OCI-LY3 (cell line): ENCODE measurements around the gene LMX1A.

ENCODE experiments used
- H2AFZ ChIP-seq: fragments of 200-600, 300-600 bp; shearing (Covaris generic); 2 replicates; pipeline ENCODE4 v1.6.0; 2014; ENCODE audit warnings: antibody characterized with exemption, low read depth, low read length
- H3K27ac ChIP-seq: fragments of 200-600, 300-600 bp; sonication (generic); 2 replicates; pipeline ENCODE4 v1.5.1; 2014; ENCODE audit warnings: mild to moderate bottlenecking, low read length, moderate library complexity, mixed read lengths
- H3K27me3 ChIP-seq: fragments of 200-600, 300-600 bp; sonication (generic); 2 replicates; pipeline ENCODE4 v1.6.1; 2014; ENCODE audit warnings: low read depth, low read length, mixed read lengths
- H3K36me3 ChIP-seq: fragments of 200-600, 300-600 bp; sonication (generic); replicated peaks from 2 replicates; pipeline ENCODE3; 2014; ENCODE audit warnings: low read depth, low read length, mixed read lengths
- H3K4me1 ChIP-seq: fragments of 300-600, 200-600 bp; sonication (generic); 2 replicates; pipeline ENCODE4 v1.6.1; 2014; ENCODE audit warnings: low read length, mixed read lengths
- H3K4me2 ChIP-seq: fragments of 200-600, 300-600 bp; sonication (generic); 2 replicates; pipeline ENCODE4 v1.6.1; 2014; ENCODE audit warnings: low read length, mixed read lengths
- H3K4me3 ChIP-seq: fragments of 300-600, 200-600 bp; sonication (generic); 2 replicates; pipeline ENCODE4 v1.5.1; 2014; ENCODE audit warnings: antibody characterized with exemption, mild to moderate bottlenecking, low read length, moderate library complexity
- H3K79me2 ChIP-seq: fragments of 300-600, 200-600 bp; shearing (Covaris generic); 2 replicates; pipeline ENCODE4 v1.6.1; 2014; ENCODE audit warnings: mild to moderate bottlenecking, low read length, mixed read lengths
- H3K9ac ChIP-seq: fragments of 300-600, 200-600 bp; shearing (Covaris generic); 2 replicates; pipeline ENCODE4 v1.6.0; 2014; ENCODE audit warnings: mild to moderate bottlenecking, low read length, moderate library complexity
- H3K9me3 ChIP-seq: fragments of 200-600, 300-600 bp; shearing (Covaris generic); 2 replicates; pipeline ENCODE4 v1.6.1; 2014; ENCODE audit warnings: low read length, mixed read lengths; ENCODE audit not compliant: insufficient read depth
- H4K20me1 ChIP-seq: fragments of 200-600, 300-600 bp; sonication (generic); 2 replicates; pipeline ENCODE4 v1.6.1; 2016; ENCODE audit warnings: low read length, mixed read lengths; ENCODE audit not compliant: insufficient read depth
- EZH2phosphoT487 ChIP-seq: fragments of 200-600 bp; shearing (Covaris generic); IDR thresholded peaks from 2 replicates; pipeline ENCODE4 v1.6.1; 2018; ENCODE audit warnings: antibody characterized with exemption, mixed run types, low read depth
- TF ChIP-seq, protein P1 (sequence below): fragments of 200-600, 300-600 bp; sonication (generic); IDR thresholded peaks from 2 replicates; pipeline ENCODE4 v1.5.1; 2014; ENCODE audit warnings: antibody characterized with exemption, low read length, low read depth

Gene LMX1A

DNA sequence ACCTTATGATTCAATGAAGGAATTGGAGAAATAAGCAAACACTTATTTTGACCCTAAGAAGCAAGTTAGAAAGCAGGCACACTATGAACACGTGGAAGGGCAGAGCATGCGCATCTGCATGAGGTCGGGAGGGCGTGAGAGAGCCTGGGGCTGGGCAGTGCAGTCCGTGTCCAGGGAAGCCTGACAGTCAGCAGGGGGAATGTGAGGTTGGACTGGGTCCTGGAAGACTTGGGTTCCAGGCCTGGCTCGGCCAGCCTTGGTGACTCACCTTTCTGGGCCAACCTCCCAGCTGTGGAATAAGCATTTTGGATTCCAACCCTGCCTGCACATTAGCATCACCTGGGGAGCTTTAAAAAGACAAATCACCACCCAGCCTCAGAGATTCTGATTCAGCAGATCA is 26.6 kb upstream of the LMX1A start:
- H3K27me3 ChIP-seq, result peaks cover 93% of the 10 kb centered on the region
- no peaks in the 10 kb centered on the region for H3K36me3 ChIP-seq
- H2AFZ ChIP-seq, result no peak overlapping the region
- no peak overlapping the region for H3K27ac ChIP-seq
- no peaks in the 10 kb centered on the region for H3K4me1 ChIP-seq
- H4K20me1 ChIP-seq, result no peaks in the 10 kb centered on the region; the same call in 1 of the 2 replicates
- no peaks in the 10 kb centered on the region for H3K79me2 ChIP-seq
- no peaks in the 10 kb centered on the region; the same call in 1 of the 2 replicates for H3K9me3 ChIP-seq
- no peak overlapping the region for H3K4me2 ChIP-seq
- no peak overlapping the region for H3K4me3 ChIP-seq
- TF ChIP-seq, protein P1, sequence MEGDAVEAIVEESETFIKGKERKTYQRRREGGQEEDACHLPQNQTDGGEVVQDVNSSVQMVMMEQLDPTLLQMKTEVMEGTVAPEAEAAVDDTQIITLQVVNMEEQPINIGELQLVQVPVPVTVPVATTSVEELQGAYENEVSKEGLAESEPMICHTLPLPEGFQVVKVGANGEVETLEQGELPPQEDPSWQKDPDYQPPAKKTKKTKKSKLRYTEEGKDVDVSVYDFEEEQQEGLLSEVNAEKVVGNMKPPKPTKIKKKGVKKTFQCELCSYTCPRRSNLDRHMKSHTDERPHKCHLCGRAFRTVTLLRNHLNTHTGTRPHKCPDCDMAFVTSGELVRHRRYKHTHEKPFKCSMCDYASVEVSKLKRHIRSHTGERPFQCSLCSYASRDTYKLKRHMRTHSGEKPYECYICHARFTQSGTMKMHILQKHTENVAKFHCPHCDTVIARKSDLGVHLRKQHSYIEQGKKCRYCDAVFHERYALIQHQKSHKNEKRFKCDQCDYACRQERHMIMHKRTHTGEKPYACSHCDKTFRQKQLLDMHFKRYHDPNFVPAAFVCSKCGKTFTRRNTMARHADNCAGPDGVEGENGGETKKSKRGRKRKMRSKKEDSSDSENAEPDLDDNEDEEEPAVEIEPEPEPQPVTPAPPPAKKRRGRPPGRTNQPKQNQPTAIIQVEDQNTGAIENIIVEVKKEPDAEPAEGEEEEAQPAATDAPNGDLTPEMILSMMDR, result no peak
- TF ChIP-seq EZH2phosphoT487, result no peak
- H3K9ac ChIP-seq, result no peak overlapping the region

DNA sequence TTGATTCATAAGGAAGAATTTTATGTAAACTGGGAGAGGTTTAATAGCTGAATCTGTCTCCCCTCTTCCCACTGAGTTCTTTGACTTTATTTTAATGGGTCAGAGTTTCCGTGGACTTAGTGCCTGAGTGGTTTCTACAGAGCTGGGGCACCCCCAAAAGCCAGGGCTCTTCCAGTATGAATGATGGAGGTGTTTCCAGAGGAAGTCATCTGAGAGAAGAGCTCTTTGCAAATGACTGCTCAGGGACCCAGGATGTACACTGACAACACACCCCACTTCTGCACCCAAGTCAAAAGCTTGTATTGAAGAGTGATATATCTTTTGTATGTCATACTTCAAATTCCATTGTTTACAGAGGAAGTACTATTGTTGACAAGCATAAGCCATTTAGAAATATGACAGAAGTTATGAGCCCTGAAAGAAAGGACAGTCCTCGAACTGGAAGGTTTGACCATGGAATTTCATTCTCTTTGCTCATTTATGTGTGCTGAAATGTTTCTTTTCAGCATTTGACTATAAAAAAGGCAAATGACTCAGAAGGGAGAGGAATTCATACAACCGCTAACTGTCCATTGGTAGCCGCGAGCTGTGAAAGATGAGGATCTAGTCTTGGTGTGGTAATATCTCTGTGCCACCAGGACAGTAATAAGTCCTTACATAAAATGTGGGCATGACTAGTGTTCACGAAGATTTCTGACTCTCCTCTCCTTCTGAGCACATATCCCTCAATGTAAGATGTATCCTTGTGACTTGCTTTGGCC is 25.4 kb upstream of the LMX1A start:
- Histone ChIP-seq H3K36me3 (no peaks in the 10 kb centered on the region), H3K27me3 (peaks cover 81% of the 10 kb centered on the region), H2AFZ (no peak overlapping the region), H3K79me2 (no peaks in the 10 kb centered on the region), H3K4me2 (no peak overlapping the region), H3K27ac (no peak overlapping the region), H4K20me1 (no peaks in the 10 kb centered on the region; the same call in none of the 2 replicates), H3K4me1 (no peaks in the 10 kb centered on the region), H3K4me3 (no peak overlapping the region), H3K9ac (no peak overlapping the region), H3K9me3 (no peaks in the 10 kb centered on the region; the same call in 1 of the 2 replicates)
- TF ChIP-seq EZH2phosphoT487, result no peak
- TF ChIP-seq, protein P1, result no peak

DNA sequence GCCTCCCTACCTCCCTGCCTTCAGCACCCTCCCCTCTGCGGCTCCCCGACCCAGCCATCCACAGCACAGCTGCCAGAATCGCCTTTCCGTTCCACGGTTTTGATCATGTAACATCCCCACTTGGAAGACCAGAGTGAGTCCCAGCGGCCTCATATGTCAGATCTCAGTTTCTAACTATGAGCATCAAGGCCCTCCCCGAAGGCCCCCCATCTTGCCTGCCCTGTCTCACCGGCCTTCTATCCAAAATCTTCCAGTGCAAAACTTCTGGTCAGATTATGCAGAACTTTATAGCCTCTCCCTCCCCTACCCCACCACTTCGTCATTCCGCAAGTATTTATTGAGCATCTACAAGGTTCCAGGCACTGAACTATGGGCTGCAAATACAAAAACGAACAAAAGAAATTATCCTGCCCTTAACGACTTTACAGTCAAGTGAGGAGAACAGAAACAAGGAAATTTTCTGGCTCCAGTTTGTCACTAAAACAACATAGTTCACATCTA is 20.3 kb upstream of the LMX1A start:
- TF ChIP-seq, protein P1, result no peak
- TF ChIP-seq EZH2phosphoT487, result no peak
- no peak overlapping the region for H3K4me3 ChIP-seq
- H3K4me2 ChIP-seq, result no peak overlapping the region
- H3K27ac ChIP-seq, result no peak overlapping the region
- H3K9ac ChIP-seq, result no peak overlapping the region
- H3K9me3 ChIP-seq, result no peaks in the 10 kb centered on the region; the same call in 1 of the 2 replicates
- H3K4me1 ChIP-seq, result no peaks in the 10 kb centered on the region
- H3K36me3 ChIP-seq, result no peaks in the 10 kb centered on the region
- H4K20me1 ChIP-seq, result no peaks in the 10 kb centered on the region; the same call in 1 of the 2 replicates
- H2AFZ ChIP-seq, result no peak overlapping the region
- H3K79me2 ChIP-seq, result no peaks in the 10 kb centered on the region
- peaks cover 62% of the 10 kb centered on the region for H3K27me3 ChIP-seq

DNA sequence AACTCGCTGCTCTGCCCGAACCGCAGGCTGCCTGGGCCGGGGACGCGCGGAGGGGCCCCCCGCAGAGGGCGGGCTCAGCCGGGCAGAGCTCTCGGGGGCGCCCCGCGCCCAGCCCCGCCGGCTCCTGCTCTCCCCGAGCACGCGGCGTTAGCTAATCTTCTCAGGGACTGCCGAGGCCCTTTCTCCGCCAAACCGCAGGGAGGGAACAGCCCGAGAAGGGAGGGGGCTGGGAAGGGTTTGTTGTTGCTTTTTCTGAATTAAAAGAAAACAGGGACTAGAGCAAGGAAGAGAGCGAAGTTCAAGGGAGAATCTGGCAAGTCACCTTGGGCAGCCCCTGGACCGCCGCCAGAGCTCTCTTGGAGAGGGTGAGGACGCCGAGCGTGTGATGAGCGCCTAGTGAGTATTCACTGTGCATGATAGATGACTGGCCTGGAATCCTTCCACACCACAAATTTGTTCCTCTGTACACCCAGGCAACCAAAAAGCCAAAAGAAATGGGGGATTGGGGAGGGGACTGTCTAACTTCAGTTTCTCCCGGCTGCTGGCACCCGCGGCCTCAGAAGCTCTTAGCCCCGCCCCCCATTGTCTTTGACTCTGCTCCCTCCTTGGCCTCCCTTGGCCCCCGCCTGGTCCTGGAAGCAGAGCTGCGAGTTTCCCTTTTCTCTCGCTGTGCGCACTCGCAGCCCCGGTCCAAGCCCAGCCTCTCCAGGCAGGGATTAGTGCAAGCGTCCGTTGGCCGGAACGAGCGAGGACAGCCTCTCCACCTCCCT is 19.7 kb upstream of the LMX1A start:
- Histone ChIP-seq H3K9me3 (no peaks in the 10 kb centered on the region; the same call in 1 of the 2 replicates), H3K27me3 (peaks cover 62% of the 10 kb centered on the region), H3K4me2 (no peak overlapping the region), H3K79me2 (no peaks in the 10 kb centered on the region), H2AFZ (no peak overlapping the region), H3K4me3 (no peak overlapping the region), H3K4me1 (no peaks in the 10 kb centered on the region), H3K27ac (no peak overlapping the region), H4K20me1 (no peaks in the 10 kb centered on the region; the same call in 1 of the 2 replicates), H3K9ac (no peak overlapping the region), H3K36me3 (no peaks in the 10 kb centered on the region)
- TF ChIP-seq EZH2phosphoT487, result no peak
- TF ChIP-seq, protein P1, result no peak
